Activated T-helper 17 cell treated with anti-CD3 and anti-CD28 coated beads, Interleukin-2, amount 50 U/mL, for 72 hours (primary cell): Measurements from ENCODE around the gene RBFOX2. TPM values are rescaled to one million over a fixed set of nuclear protein-coding genes. Genes with fewer than 3 reads are reported as not detected.
"Not testable (repeated sequence)": the region's sequence is repeated elsewhere in the genome, so short reads cannot be mapped to it uniquely, and the experiment has no call there.

ENCODE experiments used
- ATAC-seq: fragments of 150-1000 bp; cut with Tn5 transposase; replicated peaks from 2 replicates; pipeline ENCODE4 v1.10.0; 2021; ENCODE audit warnings: mild to moderate bottlenecking, moderate library complexity
- H3K27ac Mint-ChIP-seq: one replicate; pipeline ENCODE4 v1.8.0; 2022; ENCODE audit warnings: mixed read lengths
- H3K27me3 Mint-ChIP-seq: one replicate; pipeline ENCODE4 v1.8.0; 2022; ENCODE audit warnings: mixed read lengths
- H3K36me3 Mint-ChIP-seq: one replicate; pipeline ENCODE4 v1.8.0; 2022; ENCODE audit warnings: low read depth, mild to moderate bottlenecking, mixed read lengths
- H3K4me1 Mint-ChIP-seq: one replicate; pipeline ENCODE4 v1.8.0; 2022; ENCODE audit warnings: mixed read lengths
- H3K4me3 Mint-ChIP-seq: one replicate; pipeline ENCODE4 v1.8.0; 2022; ENCODE audit warnings: mild to moderate bottlenecking, mixed read lengths
- H3K9me3 Mint-ChIP-seq: one replicate; pipeline ENCODE4 v1.8.0; 2022; ENCODE audit warnings: mixed read lengths
- total RNA-seq, 2 donors: library from RNA; stranded (reverse); gene quantifications; one replicate each; pipeline ENCODE4 v1.2.3, GENCODE V29; 2022

The RBFOX2 gene
- total RNA-seq, 2 donors from 2014 or later, result 4.0 to 4.3 TPM

DNA sequence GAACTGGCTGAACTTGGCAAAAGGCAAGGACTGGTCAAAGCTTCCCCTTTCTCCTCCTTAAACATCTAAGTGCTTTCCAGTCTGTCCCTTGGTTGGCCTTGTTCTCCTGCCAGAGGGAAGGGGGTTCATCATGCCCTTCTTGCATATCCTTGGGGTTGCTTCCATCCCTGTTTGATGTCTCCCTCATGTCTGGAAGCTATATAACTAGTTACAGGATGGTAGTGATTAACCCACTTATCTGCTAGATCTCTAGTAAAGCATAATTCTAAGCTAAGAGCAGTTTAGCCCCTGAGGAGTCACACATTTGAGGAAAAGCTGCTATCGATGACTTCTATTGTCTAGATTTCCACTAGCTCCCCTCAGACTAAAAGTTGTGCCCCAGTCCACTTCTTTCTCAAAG is 288.0 kb downstream of the RBFOX2 start:
- ATAC-seq, result no peak
- Mint-ChIP-seq H3K27ac (no peak overlapping the region), H3K4me3 (no peak overlapping the region), H3K9me3 (no peaks in the 10 kb centered on the region), H3K4me1 (peaks cover 5% of the 10 kb centered on the region), H3K27me3 (peaks cover 4% of the 10 kb centered on the region), H3K36me3 (no peaks in the 10 kb centered on the region)

DNA sequence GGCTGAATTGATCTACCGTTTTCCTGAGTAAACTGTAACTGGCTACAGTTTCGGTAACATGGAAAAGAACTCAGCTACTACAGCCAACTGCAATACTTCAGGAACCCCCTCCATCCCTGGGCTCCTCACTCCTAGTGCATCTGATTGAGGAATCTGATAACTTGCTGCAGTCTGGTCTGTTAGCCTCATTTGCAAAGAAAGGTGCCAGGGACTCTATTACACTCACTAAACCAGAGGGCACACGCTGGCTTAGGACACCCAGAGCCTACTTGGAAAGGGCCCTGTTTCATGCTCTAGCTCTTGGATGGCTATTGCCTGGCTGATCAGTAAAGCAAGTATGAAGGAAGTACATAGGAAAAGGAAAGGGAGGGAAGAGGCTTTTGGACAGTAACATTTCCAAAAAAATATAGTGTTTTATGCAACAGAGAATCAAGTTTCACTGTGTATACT is 288.7 kb downstream of the RBFOX2 start:
- Mint-ChIP-seq H3K27me3 (peaks cover 4% of the 10 kb centered on the region), H3K4me3 (no peak overlapping the region), H3K9me3 (no peaks in the 10 kb centered on the region), H3K36me3 (no peaks in the 10 kb centered on the region), H3K27ac (no peak overlapping the region), H3K4me1 (peaks cover 5% of the 10 kb centered on the region)
- ATAC-seq, result no peak

DNA sequence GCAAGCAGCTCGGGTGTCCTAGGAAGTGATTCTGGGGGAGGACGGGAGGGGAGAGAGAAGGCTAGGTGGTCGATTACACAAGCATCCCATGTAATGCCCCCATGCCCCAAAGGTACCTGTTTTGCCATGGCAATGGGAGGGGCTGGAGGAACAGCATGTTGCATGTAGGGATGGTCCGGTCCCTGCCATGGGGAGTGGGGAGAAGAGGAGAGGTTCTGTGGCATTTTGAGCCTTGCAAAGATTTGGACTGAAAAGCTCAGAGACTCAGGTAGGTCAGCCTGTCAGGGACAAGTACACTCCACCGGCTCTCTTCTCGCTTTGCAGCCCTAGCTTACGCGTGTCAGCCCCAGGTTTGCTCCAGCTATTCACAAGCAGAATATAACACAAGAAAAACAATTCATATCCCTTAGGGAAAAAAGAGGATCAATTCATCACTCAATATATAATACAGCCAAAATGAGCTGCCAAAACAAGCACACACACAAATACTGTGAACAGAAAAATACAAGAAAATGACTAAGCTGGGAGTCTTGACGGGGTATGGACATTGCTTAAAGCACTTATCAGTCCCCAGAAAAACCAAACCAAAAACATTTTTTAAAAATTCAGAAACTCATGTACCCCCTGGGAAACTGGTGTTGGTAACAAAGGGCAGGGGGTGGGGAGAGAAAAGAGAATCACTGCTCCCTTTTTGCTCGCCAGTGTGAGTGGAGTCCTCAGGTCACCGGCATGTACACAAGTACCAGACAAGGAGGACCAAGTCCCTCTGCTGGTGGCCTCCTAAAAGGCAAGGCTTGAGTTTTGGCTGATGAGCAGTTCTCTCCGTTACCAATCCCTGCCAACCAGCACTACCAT is 289.3 kb downstream of the RBFOX2 start:
- no peak overlapping the region for H3K4me3 Mint-ChIP-seq
- H3K9me3 Mint-ChIP-seq, result no peaks in the 10 kb centered on the region
- no peak for ATAC-seq
- H3K36me3 Mint-ChIP-seq, result no peaks in the 10 kb centered on the region
- H3K27me3 Mint-ChIP-seq, result peaks cover 4% of the 10 kb centered on the region
- H3K27ac Mint-ChIP-seq, result no peak overlapping the region
- H3K4me1 Mint-ChIP-seq, result peaks cover 5% of the 10 kb centered on the region

DNA sequence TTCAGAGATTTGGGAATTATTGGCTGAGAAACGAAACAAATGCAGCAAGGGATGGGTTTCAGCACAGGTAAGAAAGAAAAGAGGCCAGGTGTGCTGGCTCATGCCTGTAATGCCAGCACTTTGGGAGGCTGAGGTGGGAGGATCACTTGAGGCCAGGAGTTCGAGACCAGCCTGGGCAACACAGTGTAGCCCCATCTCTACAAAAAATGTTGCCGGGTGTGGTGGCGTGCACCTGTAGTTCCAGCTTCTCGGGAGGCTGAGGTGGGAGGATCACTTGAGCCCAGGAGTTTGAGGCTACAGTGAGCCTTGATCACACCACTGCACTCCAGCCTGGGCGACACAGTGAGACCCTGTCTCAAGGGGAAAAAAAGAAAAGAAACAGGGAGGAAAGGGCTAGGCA is 290.7 kb downstream of the RBFOX2 start:
- not testable (repeated sequence) for H3K36me3 Mint-ChIP-seq, ATAC-seq, H3K9me3 Mint-ChIP-seq, H3K27me3 Mint-ChIP-seq, H3K4me3 Mint-ChIP-seq, H3K4me1 Mint-ChIP-seq
- peak overlapping the region; percentile 4 for H3K27ac Mint-ChIP-seq

DNA sequence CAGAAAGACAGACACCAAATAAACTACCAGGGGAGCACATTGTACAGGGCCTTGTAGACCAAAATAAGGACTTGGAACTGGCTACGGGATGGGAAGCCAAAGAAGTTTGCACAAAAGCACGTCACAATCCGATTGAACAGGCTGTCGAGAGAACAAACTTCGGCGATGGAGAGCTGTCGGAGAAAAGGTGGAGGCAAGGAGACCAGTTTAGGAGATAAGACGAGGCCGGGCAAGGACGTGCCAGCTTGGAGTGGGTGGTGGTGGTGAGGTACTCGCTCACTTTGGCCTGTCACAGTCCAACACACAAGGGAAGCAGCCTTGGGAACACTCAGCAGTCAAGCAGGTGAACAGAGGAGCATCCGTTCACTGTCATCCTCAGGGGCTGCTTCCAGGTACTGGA is 291.9 kb downstream of the RBFOX2 start:
- Mint-ChIP-seq H3K27me3 (peaks cover 6% of the 10 kb centered on the region), H3K9me3 (no peaks in the 10 kb centered on the region), H3K4me1 (peaks cover 5% of the 10 kb centered on the region), H3K36me3 (no peaks in the 10 kb centered on the region), H3K4me3 (no peak overlapping the region), H3K27ac (no peak overlapping the region)
- no peak for ATAC-seq

DNA sequence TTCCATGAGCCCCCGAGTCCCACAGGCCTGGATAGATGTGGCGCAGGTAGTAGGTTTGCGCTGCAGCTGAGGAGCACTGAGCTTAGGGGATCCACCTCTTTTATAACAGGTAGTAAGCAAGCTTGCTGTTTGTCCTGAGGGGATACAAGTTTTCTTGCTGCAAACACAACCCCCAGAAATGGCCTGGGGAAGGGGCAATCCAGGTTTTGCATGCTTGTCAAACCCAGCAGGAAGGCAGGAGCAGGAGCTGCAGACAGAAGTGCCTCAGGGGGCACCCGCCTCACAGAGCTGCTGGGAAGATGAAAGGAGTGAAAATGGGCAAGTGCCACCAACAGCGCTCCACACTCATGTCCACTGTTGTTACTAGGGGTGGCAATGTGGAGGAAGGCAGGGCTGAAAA is 292.5 kb downstream of the RBFOX2 start:
- peaks cover 5% of the 10 kb centered on the region for H3K4me1 Mint-ChIP-seq

DNA sequence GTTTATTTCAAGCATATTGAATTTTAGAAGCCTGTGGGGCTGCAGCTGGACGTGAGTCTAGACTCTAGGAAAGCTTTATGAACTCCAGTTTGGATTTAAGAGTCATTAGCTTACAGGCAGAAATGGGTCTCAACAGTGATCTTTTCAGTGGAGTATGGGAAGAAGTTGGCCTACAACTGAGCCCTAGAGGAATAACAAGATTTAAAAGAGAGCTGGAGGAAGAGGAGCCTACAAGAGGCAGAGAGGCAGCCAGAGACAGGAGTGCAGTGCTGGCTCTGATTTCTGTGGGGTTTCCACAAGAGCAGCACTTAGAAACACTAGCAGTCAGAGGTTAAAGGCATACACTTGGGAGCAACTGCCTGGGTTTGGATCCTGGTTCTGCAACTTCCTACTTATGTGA is 293.1 kb downstream of the RBFOX2 start:
- Mint-ChIP-seq H3K4me1 (peaks cover 5% of the 10 kb centered on the region), H3K4me3 (no peak overlapping the region), H3K9me3 (no peaks in the 10 kb centered on the region), H3K36me3 (no peaks in the 10 kb centered on the region), H3K27me3 (peaks cover 14% of the 10 kb centered on the region), H3K27ac (no peak overlapping the region)
- no peak for ATAC-seq

More for the DNA sequence above, 292.5 kb downstream of the RBFOX2 start:
- H3K9me3 Mint-ChIP-seq, result no peaks in the 10 kb centered on the region
- no peak overlapping the region for H3K27ac Mint-ChIP-seq
- H3K36me3 Mint-ChIP-seq, result no peaks in the 10 kb centered on the region
- no peak for ATAC-seq
- no peak overlapping the region for H3K4me3 Mint-ChIP-seq
- peaks cover 11% of the 10 kb centered on the region for H3K27me3 Mint-ChIP-seq

DNA sequence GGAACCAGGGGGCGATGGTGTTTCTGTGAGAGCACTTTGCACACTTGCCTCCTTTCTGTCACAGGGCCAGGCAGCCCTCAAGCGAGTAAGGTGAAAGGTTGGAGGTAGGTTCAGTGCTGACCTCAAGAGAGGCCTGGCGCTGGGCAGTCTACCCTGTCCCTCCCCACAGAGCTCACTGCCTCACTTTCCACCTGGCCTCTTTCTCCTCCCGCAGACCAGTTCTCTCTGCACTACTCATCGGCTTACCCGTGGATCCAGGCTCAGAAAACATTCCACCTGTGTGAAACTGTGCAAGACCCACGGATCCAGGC is 294.2 kb downstream of the RBFOX2 start:
- Mint-ChIP-seq H3K4me1 (peaks cover 5% of the 10 kb centered on the region), H3K27ac (no peak overlapping the region), H3K4me3 (no peak overlapping the region), H3K9me3 (no peaks in the 10 kb centered on the region), H3K27me3 (peaks cover 14% of the 10 kb centered on the region), H3K36me3 (no peaks in the 10 kb centered on the region)
- no peak for ATAC-seq

DNA sequence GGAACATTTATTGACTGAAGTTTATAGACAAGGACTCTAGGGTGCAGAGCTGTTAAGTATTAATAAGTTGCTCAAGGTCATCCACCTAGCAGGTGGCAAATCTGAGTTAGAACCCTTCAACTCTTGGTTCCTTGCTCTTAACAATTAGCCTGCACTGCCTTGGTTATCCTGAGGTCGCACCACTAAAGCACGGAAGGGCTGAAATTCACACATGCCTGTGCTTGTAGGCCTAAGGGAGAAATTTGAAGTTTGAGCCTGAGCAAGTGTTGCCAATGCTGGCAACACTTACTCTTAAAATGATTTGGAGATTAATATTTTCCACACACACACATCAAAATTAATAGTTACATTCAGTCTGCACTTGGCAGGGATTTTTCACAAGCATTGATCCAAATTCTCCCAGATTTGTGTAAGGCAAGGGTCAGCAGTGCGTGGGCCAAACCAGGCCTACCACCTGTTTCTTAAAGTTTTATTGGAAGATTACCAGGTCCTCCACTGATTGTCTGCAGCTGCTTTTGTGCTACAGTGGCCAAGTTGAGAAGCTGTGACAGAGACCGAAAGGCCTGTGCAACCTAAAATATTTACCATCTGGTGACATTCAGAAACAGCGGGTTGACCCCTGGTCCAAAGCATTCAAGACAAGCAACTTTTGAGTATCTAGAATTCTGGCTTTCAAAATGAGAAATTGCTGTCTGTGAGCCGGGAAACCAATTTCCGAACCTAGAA is 294.7 kb downstream of the RBFOX2 start:
- no peak overlapping the region for H3K4me3 Mint-ChIP-seq
- ATAC-seq, result no peak

DNA sequence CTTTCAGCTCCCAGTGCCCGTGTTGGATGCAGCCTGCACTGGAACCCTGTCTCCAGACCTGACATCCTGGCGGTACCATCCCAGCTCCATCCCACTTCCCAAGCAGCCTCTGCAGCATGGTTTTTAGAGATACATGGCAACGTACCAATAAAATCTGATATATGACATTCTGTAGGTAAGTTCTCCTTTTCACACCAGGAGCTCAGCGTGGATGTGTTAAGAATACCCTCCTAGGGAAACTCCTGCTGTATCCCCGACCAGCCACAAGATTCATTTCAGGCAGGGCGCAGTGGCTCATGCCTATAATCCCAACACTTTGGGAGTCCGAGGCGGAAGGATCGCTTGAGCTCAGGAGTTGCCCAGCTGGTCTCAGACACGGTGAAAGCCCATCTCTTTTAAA is 295.6 kb downstream of the RBFOX2 start:
- Mint-ChIP-seq H3K4me3 (no peak overlapping the region), H3K27me3 (peaks cover 14% of the 10 kb centered on the region), H3K36me3 (no peaks in the 10 kb centered on the region), H3K27ac (no peak overlapping the region), H3K4me1 (peaks cover 5% of the 10 kb centered on the region), H3K9me3 (no peaks in the 10 kb centered on the region)
- ATAC-seq, result no peak

More for the DNA sequence above, 294.7 kb downstream of the RBFOX2 start:
- H3K9me3 Mint-ChIP-seq, result no peaks in the 10 kb centered on the region
- peaks cover 5% of the 10 kb centered on the region for H3K4me1 Mint-ChIP-seq
- H3K27me3 Mint-ChIP-seq, result peaks cover 14% of the 10 kb centered on the region
- no peak overlapping the region for H3K27ac Mint-ChIP-seq
- no peaks in the 10 kb centered on the region for H3K36me3 Mint-ChIP-seq

DNA sequence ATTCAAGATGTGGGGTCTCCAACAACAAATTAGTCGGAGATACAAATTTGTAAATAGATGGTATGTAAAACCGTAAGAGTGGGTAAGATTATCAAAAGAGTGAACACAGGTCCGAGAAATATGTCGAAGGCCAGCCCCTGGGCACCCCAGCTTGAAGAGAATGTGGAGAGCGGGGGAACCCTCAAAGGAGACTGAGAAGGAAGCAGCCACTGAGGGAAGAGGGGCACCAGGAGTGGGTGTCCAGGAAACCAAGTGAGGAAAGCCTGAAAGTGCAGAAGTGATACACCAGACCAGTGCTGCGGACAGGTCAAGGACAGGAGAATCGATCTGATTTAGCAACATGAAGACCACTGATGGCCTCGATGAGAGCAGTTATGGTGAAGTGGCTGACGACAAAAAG is 296.5 kb downstream of the RBFOX2 start:
- no peaks in the 10 kb centered on the region for H3K4me1 Mint-ChIP-seq
- no peak for ATAC-seq

DNA sequence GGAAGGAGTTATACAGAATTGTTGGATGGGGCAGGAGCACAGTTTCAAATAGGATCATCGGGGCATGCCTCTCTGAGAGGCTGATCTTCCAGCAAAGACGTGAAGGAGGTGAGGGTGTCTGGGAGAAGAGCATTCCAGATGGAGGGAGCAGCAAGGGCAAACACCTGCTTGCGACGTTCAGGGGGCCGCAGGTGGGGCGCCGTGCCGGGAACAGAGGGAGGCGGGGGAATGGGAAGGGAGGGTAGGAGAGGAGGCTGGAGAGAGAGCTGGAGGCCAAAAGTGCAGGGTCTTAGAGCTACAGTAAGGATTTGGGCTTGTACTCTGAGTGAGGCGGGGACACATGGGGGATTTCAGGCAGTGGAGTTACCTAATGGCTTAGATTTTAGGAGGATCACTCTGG is 297.3 kb downstream of the RBFOX2 start:
- Mint-ChIP-seq H3K4me3 (no peak overlapping the region), H3K9me3 (no peaks in the 10 kb centered on the region), H3K27me3 (peaks cover 10% of the 10 kb centered on the region), H3K4me1 (no peaks in the 10 kb centered on the region), H3K27ac (no peak overlapping the region), H3K36me3 (no peaks in the 10 kb centered on the region)
- ATAC-seq, result no peak

More for the DNA sequence above, 296.5 kb downstream of the RBFOX2 start:
- Mint-ChIP-seq H3K36me3 (no peaks in the 10 kb centered on the region), H3K9me3 (no peaks in the 10 kb centered on the region), H3K27ac (no peak overlapping the region), H3K4me3 (no peak overlapping the region), H3K27me3 (peaks cover 10% of the 10 kb centered on the region)

DNA sequence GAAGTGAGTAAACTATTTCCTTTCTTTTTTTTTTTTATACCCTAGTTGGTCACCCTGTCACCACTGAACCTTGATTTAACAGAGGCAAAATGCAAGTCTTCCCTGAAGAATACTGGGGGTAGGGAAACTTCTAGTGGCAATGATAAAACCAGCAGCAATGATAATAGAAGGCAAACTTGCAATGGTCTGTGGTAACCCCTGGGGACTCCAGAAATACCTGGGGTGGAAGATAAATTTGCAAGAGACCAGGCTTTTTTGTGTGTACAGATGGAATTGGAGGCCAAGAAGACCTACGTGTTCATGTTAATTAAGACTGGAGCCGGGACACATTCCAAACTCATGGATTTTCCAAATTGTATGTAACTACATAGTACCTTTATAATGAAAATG is 299.3 kb downstream of the RBFOX2 start:
- peaks cover 10% of the 10 kb centered on the region for H3K27me3 Mint-ChIP-seq
- no peaks in the 10 kb centered on the region for H3K9me3 Mint-ChIP-seq
- ATAC-seq, result no peak
- H3K27ac Mint-ChIP-seq, result no peak overlapping the region
- no peak overlapping the region for H3K4me3 Mint-ChIP-seq
- no peaks in the 10 kb centered on the region for H3K36me3 Mint-ChIP-seq
- H3K4me1 Mint-ChIP-seq, result no peaks in the 10 kb centered on the region

DNA sequence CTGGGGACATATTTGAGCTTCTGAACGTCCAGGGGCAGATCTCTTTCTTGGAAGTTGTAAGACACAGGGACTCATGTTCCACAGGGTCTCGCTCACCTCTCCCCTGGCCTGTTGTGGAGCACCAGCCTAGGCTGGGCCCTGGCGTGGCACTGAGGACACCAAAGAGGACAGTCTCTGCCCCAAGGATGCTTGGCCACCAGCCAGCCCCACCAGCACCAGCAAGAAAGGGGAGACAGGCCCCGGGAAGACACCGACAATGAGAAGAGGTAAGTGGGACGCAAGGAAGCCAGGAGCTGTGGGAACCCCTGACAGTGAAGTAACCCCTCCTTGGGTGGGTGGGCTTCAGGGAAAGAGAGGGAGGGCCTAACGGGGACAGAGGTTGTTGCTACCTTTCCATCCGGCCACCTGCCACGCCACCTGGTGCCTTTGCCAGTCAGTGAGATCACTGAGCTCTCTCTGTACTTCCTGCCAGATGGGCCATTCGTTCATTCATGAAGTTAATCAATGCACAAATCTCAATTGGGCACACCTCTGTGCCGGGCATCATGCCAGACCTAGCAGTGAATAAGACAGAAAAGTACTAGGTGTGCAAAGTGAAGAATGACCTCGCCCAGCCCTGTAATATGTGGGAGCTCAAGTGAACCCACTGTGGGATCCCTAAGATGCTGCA is 299.9 kb downstream of the RBFOX2 start:
- no peaks in the 10 kb centered on the region for H3K36me3 Mint-ChIP-seq
- no peaks in the 10 kb centered on the region for H3K9me3 Mint-ChIP-seq
- H3K4me1 Mint-ChIP-seq, result no peaks in the 10 kb centered on the region
- peaks cover 10% of the 10 kb centered on the region for H3K27me3 Mint-ChIP-seq
- no peak overlapping the region for H3K4me3 Mint-ChIP-seq
- ATAC-seq, result no peak
- H3K27ac Mint-ChIP-seq, result no peak overlapping the region

DNA sequence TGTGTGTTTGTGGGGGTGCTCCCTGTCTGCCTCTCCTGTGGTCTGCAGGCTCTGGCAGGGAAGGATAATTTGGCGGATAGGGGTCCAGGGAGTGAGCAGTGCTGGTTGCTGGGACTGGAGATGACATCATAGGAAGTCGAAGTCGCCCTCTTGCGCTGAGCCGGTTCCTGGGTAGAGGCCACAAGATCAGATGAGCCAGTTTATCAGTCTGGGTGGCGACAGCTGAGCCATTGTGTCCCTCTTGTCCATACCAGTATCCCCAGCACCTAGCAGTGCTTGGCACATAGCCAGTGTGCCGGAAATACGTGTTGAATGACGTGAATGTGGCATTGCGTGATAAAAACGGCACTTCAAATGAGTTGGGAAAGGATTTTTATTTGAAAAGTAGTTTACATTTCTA is 301.2 kb downstream of the RBFOX2 start:
- Mint-ChIP-seq H3K4me1 (no peaks in the 10 kb centered on the region), H3K27me3 (peaks cover 10% of the 10 kb centered on the region), H3K9me3 (no peaks in the 10 kb centered on the region), H3K4me3 (no peak overlapping the region), H3K36me3 (no peaks in the 10 kb centered on the region), H3K27ac (no peak overlapping the region)
- ATAC-seq, result no peak
